CD8-positive, alpha-beta memory T cell (primary cell): ENCODE measurements around the gene RNF121. TPM values are rescaled to one million over a fixed set of nuclear protein-coding genes. Genes with fewer than 3 reads are reported as not detected.

Experiments
- CTCF ChIA-PET: fragments of 350-600 bp; sonication (Branson Sonifier 250); formaldehyde crosslinking; loops from one replicate; lab custom pipeline; 2021; ENCODE audit warnings: antibody characterized with exemption; lab: Charles Lee
- POLR2A ChIA-PET: fragments of 350-600 bp; sonication (Branson Sonifier 250); formaldehyde crosslinking; loops from one replicate; lab custom pipeline; 2021; ENCODE audit warnings: antibody characterized with exemption; lab: Charles Lee
- DNase-seq, 5 donors: peaks; one replicate each; pipeline versions ENCODE4 v3.0.0 to v3.0.0-alpha.2; 2020 to 2022; ENCODE audit warnings: mixed read lengths in 1 of 5
- H3K27ac ChIP-seq: one replicate; pipeline ENCODE4 v1.7.0; 2013; ENCODE audit warnings: low read depth, mild to moderate bottlenecking, low read length, moderate library complexity
- H3K27me3 ChIP-seq: 2 replicates; pipeline ENCODE4 v1.7.0; 2013; ENCODE audit warnings: low read length, mild to moderate bottlenecking; ENCODE audit not compliant: insufficient read depth, poor library complexity, severe bottlenecking
- H3K36me3 ChIP-seq: 2 replicates; pipeline ENCODE4 v1.7.0; 2013; ENCODE audit warnings: mild to moderate bottlenecking, low read length, moderate library complexity; ENCODE audit not compliant: insufficient read depth
- H3K4me1 ChIP-seq: 2 replicates; pipeline ENCODE4 v1.7.0; 2013; ENCODE audit warnings: mild to moderate bottlenecking, low read length, moderate library complexity; ENCODE audit not compliant: insufficient read depth
- H3K4me3 ChIP-seq: 2 replicates; pipeline ENCODE4 v1.7.0; 2013; ENCODE audit warnings: mild to moderate bottlenecking, low read length
- H3K9me3 ChIP-seq: 2 replicates; pipeline ENCODE4 v1.7.0; 2013; ENCODE audit warnings: mild to moderate bottlenecking, low read length
- H3K27ac Mint-ChIP-seq, 8 donors: one replicate each; pipeline ENCODE4 v1.8.0; 2020 to 2021; ENCODE audit warnings: mixed read lengths in 8 of 8, mild to moderate bottlenecking in 6 of 8, inconsistent platforms in 3 of 8, moderate library complexity in 3 of 8
- H3K27me3 Mint-ChIP-seq, 2 donors: one replicate each; pipeline ENCODE4 v1.8.0; 2020 to 2021; ENCODE audit warnings: mixed read lengths in 2 of 2, mild to moderate bottlenecking in 1 of 2, moderate library complexity in 1 of 2
- H3K36me3 Mint-ChIP-seq, 3 donors: one replicate each; pipeline ENCODE4 v1.8.0; 2020 to 2021; ENCODE audit warnings: mixed read lengths in 3 of 3, inconsistent platforms in 1 of 3, mild to moderate bottlenecking in 1 of 3
- H3K4me1 Mint-ChIP-seq, 3 donors: one replicate each; pipeline ENCODE4 v1.8.0; 2020 to 2021; ENCODE audit warnings: mixed read lengths in 3 of 3, inconsistent platforms in 1 of 3, mild to moderate bottlenecking in 1 of 3
- H3K4me3 Mint-ChIP-seq, 7 donors: one replicate each; pipeline ENCODE4 v1.8.0; 2020 to 2021; ENCODE audit warnings: mixed read lengths in 7 of 7, mild to moderate bottlenecking in 6 of 7, moderate library complexity in 4 of 7, inconsistent platforms in 2 of 7
- H3K9me3 Mint-ChIP-seq, 5 donors: one replicate each; pipeline ENCODE4 v1.8.0; 2020 to 2022; ENCODE audit warnings: mixed read lengths in 5 of 5, mild to moderate bottlenecking in 3 of 5, moderate library complexity in 2 of 5, inconsistent platforms in 1 of 5
- polyA plus RNA-seq: library from polyadenylated mRNA; unstranded; fragments of 300-500 nt; fragmentation: Illumina TruSeq; gene quantifications from one replicate; pipeline ENCODE4 v1.2.3, GENCODE V29; 2021
- total RNA-seq, 2 experiments: library from RNA; stranded (reverse); gene quantifications; one replicate each; pipeline ENCODE4 v1.2.3, GENCODE V29; 2021

Gene RNF121
- total and polyA plus RNA-seq, 3 experiments from 2014 or later = 9.4 to 62.1 (median 57.3) TPM

GRCh38 chr11:71995726-71996291 lies 67.0 kb downstream of the RNF121 start:
- DNase-seq = no peak
- peak overlapping the region; percentile 39 for H3K27ac ChIP-seq
- H3K4me1 ChIP-seq = peaks cover 25% of the 10 kb centered on the region
- peaks cover 2% of the 10 kb centered on the region for H3K36me3 ChIP-seq
- Mint-ChIP-seq H3K27me3 (peaks cover 0 to 3% of the 10 kb centered on the region in 2 donors), H3K27ac (peak overlapping the region in 2 of 8 donors; percentile 27 to 85), H3K4me1 (peaks cover 19 to 29% (median 22%) of the 10 kb centered on the region in 3 donors), H3K9me3 (no peaks in the 10 kb centered on the region), H3K36me3 (peaks cover 0 to 22% (median 10%) of the 10 kb centered on the region in 3 donors), H3K4me3 (no peak overlapping the region)
- H3K27me3 ChIP-seq = no peaks in the 10 kb centered on the region
- CTCF ChIA-PET = interaction anchor here (1.3 kb wide), 1 partner anchor 16 kb away, joined by 3 read pairs; no protein-coding TSS in a partner anchor
- no peak overlapping the region for H3K4me3 ChIP-seq
- no peaks in the 10 kb centered on the region for H3K9me3 ChIP-seq
- POLR2A ChIA-PET = no interaction called here

GRCh38 chr11:71996517-71996916 lies 67.7 kb downstream of the RNF121 start:
- H3K4me3 ChIP-seq = no peak overlapping the region
- no peak overlapping the region for H3K4me3 Mint-ChIP-seq
- peaks cover 0 to 23% (median 8%) of the 10 kb centered on the region in 3 donors for H3K36me3 Mint-ChIP-seq
- peaks cover 0 to 3% of the 10 kb centered on the region in 2 donors for H3K27me3 Mint-ChIP-seq
- DNase-seq = no peak
- H3K9me3 Mint-ChIP-seq = no peaks in the 10 kb centered on the region
- POLR2A ChIA-PET = no interaction called here
- H3K4me1 Mint-ChIP-seq = peaks cover 19 to 35% (median 22%) of the 10 kb centered on the region in 3 donors
- no peaks in the 10 kb centered on the region for H3K27me3 ChIP-seq
- CTCF ChIA-PET = interaction anchor here (1.3 kb wide), 1 partner anchor 17 kb away, joined by 3 read pairs; no protein-coding TSS in a partner anchor
- H3K36me3 ChIP-seq = no peaks in the 10 kb centered on the region
- no peaks in the 10 kb centered on the region for H3K9me3 ChIP-seq
- no peak overlapping the region for H3K27ac ChIP-seq
- H3K27ac Mint-ChIP-seq = peak overlapping the region in 2 of 8 donors; percentile 52 to 72
- peaks cover 25% of the 10 kb centered on the region for H3K4me1 ChIP-seq

DNA sequence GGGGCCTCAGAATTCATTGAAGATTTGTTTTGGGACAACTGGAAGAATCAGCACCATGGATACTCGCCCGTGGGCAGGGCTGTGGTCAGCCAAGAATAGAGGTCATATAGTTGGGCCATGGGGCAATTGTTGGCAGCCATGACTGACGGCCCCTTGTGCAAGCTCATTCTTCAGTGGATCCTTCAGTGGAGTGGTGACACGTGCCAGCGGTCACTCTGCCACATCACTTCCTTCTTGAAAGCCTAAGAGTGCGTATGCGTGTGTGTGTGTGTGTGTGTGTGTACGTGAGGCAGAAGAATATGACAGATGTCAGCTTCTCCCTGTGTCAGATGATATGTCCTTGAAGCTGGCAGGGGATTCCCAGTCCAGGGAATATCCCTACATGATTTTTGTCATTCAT lies 68.1 kb downstream of the RNF121 start:
- H3K9me3 Mint-ChIP-seq = no peaks in the 10 kb centered on the region
- Histone ChIP-seq H3K27ac (no peak overlapping the region), H3K4me3 (no peak overlapping the region), H3K9me3 (no peaks in the 10 kb centered on the region), H3K4me1 (peaks cover 25% of the 10 kb centered on the region), H3K27me3 (no peaks in the 10 kb centered on the region), H3K36me3 (peaks cover under 1% of the 10 kb centered on the region)
- peak overlapping the region in 1 of 7 donors; percentile 39 for H3K4me3 Mint-ChIP-seq
- ChIA-PET CTCF (interaction anchor here (0.8 to 1.3 kb wide), 2 partner anchors 18 to 28 kb away, joined by 3 read pairs; no protein-coding TSS in a partner anchor), POLR2A (no interaction called here)
- H3K4me1 Mint-ChIP-seq = peaks cover 23 to 38% (median 24%) of the 10 kb centered on the region in 3 donors
- no peak for DNase-seq
- peaks cover 0 to 3% of the 10 kb centered on the region in 2 donors for H3K27me3 Mint-ChIP-seq
- peak overlapping the region in 2 of 8 donors; percentile 52 to 72 for H3K27ac Mint-ChIP-seq
- peaks cover 0 to 25% (median 8%) of the 10 kb centered on the region in 3 donors for H3K36me3 Mint-ChIP-seq

DNA sequence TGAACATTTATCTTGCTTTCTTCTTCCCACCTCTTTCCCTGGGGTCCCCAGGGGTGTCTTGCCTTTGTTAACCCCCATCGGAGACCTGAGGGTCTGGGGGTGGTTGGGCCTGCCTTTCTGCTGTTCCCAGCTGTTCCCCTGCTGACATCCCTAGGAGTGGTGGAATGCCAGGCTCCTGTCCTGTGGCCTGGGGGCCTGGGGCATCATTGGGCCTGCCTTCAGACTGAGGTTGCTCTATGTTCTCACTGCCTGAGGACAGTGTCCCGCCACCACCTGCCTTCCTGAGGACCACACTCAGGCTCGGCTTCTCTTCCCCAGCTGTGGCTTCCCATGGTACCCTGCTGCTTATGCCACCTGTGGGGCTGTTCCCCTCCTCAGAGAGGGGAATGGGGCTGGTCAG lies 68.7 kb downstream of the RNF121 start:
- peaks cover 25% of the 10 kb centered on the region for H3K4me1 ChIP-seq
- H3K9me3 Mint-ChIP-seq = no peaks in the 10 kb centered on the region

GRCh38 chr11:71998061-71998460 lies 69.2 kb downstream of the RNF121 start:
- H3K27me3 Mint-ChIP-seq = peaks cover 0 to 3% of the 10 kb centered on the region in 2 donors
- H3K4me3 Mint-ChIP-seq = peak overlapping the region in 5 of 7 donors; percentile 86 to 91 (median 88)
- Histone ChIP-seq H3K4me1 (peaks cover 25% of the 10 kb centered on the region), H3K27me3 (no peaks in the 10 kb centered on the region), H3K27ac (no peak overlapping the region), H3K4me3 (no peak overlapping the region), H3K36me3 (peaks cover 8% of the 10 kb centered on the region), H3K9me3 (no peaks in the 10 kb centered on the region)
- ChIA-PET CTCF (interaction anchor here (1.3 kb wide), 1 partner anchor 10 kb away, joined by 3 read pairs; no protein-coding TSS in a partner anchor), POLR2A (interaction anchor here (0.6 kb wide), 1 partner anchor 15 kb away, joined by 4 read pairs; no protein-coding TSS in a partner anchor)
- peak overlapping the region in 7 of 8 donors; percentile 78 to 99 (median 95) for H3K27ac Mint-ChIP-seq
- H3K4me1 Mint-ChIP-seq = peaks cover 25 to 42% (median 29%) of the 10 kb centered on the region in 3 donors
- no peaks in the 10 kb centered on the region for H3K9me3 Mint-ChIP-seq
- DNase-seq = no peak
- H3K36me3 Mint-ChIP-seq = peaks cover 0 to 35% (median 12%) of the 10 kb centered on the region in 3 donors

More for the DNA sequence above, 68.7 kb downstream of the RNF121 start:
- no peak overlapping the region for H3K27ac ChIP-seq
- peaks cover 0 to 3% of the 10 kb centered on the region in 2 donors for H3K27me3 Mint-ChIP-seq
- H3K9me3 ChIP-seq = no peaks in the 10 kb centered on the region
- no peak for DNase-seq
- H3K27me3 ChIP-seq = no peaks in the 10 kb centered on the region
- POLR2A ChIA-PET = interaction anchor here (0.6 kb wide), 1 partner anchor 15 kb away, joined by 4 read pairs; no protein-coding TSS in a partner anchor
- no peak overlapping the region for H3K4me3 Mint-ChIP-seq
- H3K27ac Mint-ChIP-seq = peak overlapping the region in 1 of 8 donors; percentile 87
- peaks cover 0 to 32% (median 13%) of the 10 kb centered on the region in 3 donors for H3K36me3 Mint-ChIP-seq
- no peak overlapping the region for H3K4me3 ChIP-seq
- peaks cover 25 to 42% (median 29%) of the 10 kb centered on the region in 3 donors for H3K4me1 Mint-ChIP-seq
- CTCF ChIA-PET = interaction anchor here (0.8 to 1.3 kb wide), 2 partner anchors 10 to 28 kb away, joined by 3 read pairs; no protein-coding TSS in a partner anchor
- H3K36me3 ChIP-seq = peaks cover 7% of the 10 kb centered on the region

DNA sequence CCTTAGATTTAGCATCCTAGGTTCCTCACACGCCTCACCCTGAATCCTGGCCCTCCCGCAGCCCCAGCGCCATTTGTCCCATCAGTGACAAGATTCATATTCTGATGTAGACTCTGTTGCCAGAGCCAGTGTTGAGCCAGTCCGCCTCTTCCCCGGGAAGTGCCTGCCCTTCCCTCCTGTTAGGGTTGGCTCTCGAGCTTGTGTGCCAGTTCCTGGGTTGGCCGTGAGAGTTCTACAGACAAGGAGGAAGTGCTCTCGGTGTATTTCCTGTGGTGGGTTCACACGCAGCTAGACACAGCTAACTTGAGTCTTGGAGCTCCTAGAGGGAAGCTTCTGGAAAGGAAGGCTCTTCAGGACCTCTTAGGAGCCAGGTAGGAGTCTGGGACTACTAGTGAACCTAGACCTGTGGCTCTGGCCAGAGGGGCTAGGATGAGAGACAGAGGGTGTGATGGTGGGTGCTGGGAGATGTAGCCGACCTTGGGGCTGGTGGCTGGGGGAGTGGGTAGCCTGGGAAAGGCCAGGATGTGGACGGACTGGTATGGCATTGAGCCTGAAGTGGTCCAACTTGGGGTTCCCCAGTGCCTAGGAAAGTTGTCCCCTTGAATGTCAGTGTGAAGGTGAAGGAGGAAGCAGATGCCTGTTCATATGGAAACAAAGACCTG lies 69.9 kb downstream of the RNF121 start, which contains the start of gene IL18BP:
Gene IL18BP (plus strand): TSS at position 261 of the 662 bp plus-strand sequence. CDS start 1,076 bp downstream, outside the sequence.
- H3K9me3 ChIP-seq = no peaks in the 10 kb centered on the region
- H3K36me3 ChIP-seq = peaks cover 13% of the 10 kb centered on the region
- no peaks in the 10 kb centered on the region for H3K9me3 Mint-ChIP-seq
- peak in 3 of 5 donors; percentile 20 to 32 (median 27) for DNase-seq
- H3K4me3 Mint-ChIP-seq = peak within 1 kb of the TSS; percentile 86 to 91 (median 90)
- ChIA-PET POLR2A (no interaction called here), CTCF (interaction anchor here (1.3 kb wide), 1 partner anchor 9 kb away, joined by 3 read pairs; no protein-coding TSS in a partner anchor)
- peak within 1 kb of the TSS; percentile 78 to 99 (median 96) for H3K27ac Mint-ChIP-seq
- H3K4me1 ChIP-seq = peaks cover 25% of the 10 kb centered on the region
- no peaks in the 10 kb centered on the region for H3K27me3 ChIP-seq
- peak within 1 kb of the TSS; percentile 64 for H3K4me3 ChIP-seq
- peak within 1 kb of the TSS; percentile 32 for H3K27ac ChIP-seq
- H3K36me3 Mint-ChIP-seq = peaks cover 0 to 40% (median 12%) of the 10 kb centered on the region in 3 donors
- peaks cover 0 to 3% of the 10 kb centered on the region in 2 donors for H3K27me3 Mint-ChIP-seq
- H3K4me1 Mint-ChIP-seq = peaks cover 25 to 42% (median 29%) of the 10 kb centered on the region in 3 donors

DNA sequence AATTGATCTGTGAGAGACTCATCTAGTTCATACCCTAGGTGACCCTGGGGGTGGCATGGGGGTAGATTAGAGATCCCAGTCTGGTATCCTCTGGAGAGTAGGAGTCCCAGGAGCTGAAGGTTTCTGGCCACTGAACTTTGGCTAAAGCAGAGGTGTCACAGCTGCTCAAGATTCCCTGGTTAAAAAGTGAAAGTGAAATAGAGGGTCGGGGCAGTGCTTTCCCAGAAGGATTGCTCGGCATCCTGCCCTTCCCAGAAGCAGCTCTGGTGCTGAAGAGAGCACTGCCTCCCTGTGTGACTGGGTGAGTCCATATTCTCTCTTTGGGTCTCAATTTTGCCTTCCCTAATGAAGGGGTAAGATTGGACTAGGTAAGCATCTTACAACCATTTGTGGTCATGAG lies 70.5 kb downstream of the RNF121 start:
- peak overlapping the region; percentile 32 for H3K27ac ChIP-seq

More for the DNA sequence above, 70.5 kb downstream of the RNF121 start:
- H3K4me1 ChIP-seq = peaks cover 25% of the 10 kb centered on the region
- Mint-ChIP-seq H3K4me1 (peaks cover 25 to 42% (median 29%) of the 10 kb centered on the region in 3 donors), H3K27me3 (peaks cover 0 to 3% of the 10 kb centered on the region in 2 donors), H3K27ac (peak overlapping the region; percentile 78 to 99 (median 96)), H3K9me3 (no peaks in the 10 kb centered on the region), H3K36me3 (peaks cover 0 to 46% (median 12%) of the 10 kb centered on the region in 3 donors), H3K4me3 (peak overlapping the region; percentile 86 to 91 (median 90))
- H3K27me3 ChIP-seq = no peaks in the 10 kb centered on the region
- no peak for DNase-seq
- peaks cover 14% of the 10 kb centered on the region for H3K36me3 ChIP-seq
- POLR2A ChIA-PET = interaction anchor here (0.5 to 0.9 kb wide), 2 partner anchors 77 to 278 kb away, joined by 3 to 7 read pairs; no protein-coding TSS in a partner anchor
- CTCF ChIA-PET = interaction anchor here (1.0 kb wide), 1 partner anchor 26 kb away, joined by 3 read pairs; no protein-coding TSS in a partner anchor
- H3K4me3 ChIP-seq = peak overlapping the region; percentile 64
- H3K9me3 ChIP-seq = no peaks in the 10 kb centered on the region
